GM18505 (cell line): Measurements from ENCODE around the gene TRIM9.
"Not testable (repeated sequence)": the region's sequence is repeated elsewhere in the genome, so short reads cannot be mapped to it uniquely, and the experiment has no call there.

ENCODE experiments used
- ATAC-seq: cut with Tn5 transposase; IDR thresholded peaks from one replicate; pipeline ENCODE4 v1.9.1; 2021; ENCODE audit not compliant: unreplicated experiment
- POLR2A ChIP-seq: IDR thresholded peaks from 4 replicates; pipeline ENCODE4 v1.6.1; 2011; ENCODE audit warnings: borderline replicate concordance; ENCODE audit not compliant: insufficient read depth, insufficient read length; ENCODE audit errors: extremely low read depth

Gene TRIM9

DNA sequence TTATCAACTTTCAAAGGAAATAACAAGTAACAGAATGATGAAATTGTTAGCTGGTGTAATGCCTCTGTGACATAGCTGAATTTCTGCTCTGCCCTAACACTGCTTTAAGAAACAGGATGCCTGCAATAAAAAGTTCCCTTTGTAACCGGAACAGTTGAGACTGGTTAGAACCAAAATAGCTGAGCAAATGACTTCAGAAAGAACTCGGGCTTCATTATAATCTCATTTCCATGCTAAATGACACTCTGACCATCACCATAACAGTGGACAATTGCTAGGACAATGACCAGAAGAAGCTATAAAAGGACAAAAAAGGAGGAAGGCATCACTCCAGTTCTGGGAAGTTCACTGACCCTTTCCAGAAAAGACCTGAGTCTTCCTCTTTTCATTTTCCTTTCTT is 127.1 kb downstream of the TRIM9 start:
- no peak for ATAC-seq
- TF ChIP-seq POLR2A = no peak

DNA sequence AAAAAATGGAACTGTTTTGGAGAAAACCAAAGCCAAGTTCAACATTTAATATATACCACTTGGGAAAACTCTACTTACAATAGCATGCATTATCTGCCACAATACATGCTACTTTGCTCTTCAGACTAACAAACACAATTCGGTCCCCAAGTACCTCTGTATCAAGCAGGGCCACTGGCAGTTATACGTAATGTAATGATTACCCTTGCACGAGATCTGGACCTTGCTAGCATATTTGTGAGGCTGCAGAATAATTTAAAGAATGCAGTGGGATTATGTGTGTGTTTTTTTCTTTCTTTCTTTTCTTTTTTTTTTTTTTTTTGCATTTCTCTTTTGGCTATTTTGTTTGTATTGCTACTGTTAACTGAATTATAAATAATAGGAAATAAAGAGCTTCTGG is 127.8 kb downstream of the TRIM9 start:
- no peak for ATAC-seq
- no peak for TF ChIP-seq POLR2A

DNA sequence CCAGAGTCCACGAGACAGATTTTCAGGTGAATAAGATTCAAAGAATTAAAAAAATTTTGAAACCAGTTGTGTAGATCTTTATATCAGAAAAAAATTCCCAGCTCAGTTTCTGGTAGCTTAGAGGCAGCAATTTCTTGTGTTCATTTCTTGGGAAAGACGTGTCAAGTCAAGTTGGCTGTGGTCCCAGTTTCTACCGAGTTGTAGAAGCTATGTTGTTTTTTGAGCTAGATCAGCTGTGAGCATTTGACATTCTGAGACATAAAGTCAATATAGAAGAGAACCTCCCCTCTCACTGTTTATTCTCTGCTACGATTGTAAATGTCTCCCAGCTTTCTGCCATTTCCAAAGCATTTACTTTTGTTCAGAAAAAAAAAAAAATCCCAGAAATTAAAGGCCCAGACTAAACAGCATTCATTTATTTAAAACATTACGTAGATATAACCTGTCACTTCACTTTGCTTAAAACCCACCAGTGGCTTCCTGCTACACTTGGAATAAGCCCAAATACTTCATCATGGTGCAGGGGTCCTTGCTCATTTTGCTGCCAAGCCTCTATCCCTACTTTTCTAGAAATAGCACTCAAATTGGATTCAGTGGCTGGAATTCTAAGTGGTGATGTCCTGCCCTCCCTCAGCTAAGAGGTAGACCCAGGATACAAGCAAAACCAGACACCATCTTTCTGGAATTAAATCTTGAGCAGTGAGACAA is 130.1 kb downstream of the TRIM9 start:
- no peak for ATAC-seq
- no peak for TF ChIP-seq POLR2A

DNA sequence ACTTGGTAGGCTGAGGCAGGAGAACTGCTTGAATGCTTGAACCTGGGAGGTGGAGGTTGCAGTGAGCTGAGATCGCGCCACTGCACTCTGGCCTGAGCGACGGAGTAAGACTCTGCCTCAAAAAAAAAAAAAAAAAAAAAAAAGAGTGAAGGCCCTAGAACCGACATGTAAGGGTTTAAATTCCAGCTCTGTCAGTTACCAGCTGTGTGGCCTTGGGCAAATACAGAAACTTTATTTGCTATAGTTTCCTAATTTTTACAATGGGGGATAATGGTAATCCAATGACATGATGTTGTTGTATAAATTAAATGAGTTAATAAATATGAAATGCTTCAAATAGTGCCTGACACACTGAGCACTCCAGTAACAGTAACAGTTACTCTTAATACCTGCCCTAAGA is 131.0 kb downstream of the TRIM9 start:
- no peak for ATAC-seq
- no peak for TF ChIP-seq POLR2A

DNA sequence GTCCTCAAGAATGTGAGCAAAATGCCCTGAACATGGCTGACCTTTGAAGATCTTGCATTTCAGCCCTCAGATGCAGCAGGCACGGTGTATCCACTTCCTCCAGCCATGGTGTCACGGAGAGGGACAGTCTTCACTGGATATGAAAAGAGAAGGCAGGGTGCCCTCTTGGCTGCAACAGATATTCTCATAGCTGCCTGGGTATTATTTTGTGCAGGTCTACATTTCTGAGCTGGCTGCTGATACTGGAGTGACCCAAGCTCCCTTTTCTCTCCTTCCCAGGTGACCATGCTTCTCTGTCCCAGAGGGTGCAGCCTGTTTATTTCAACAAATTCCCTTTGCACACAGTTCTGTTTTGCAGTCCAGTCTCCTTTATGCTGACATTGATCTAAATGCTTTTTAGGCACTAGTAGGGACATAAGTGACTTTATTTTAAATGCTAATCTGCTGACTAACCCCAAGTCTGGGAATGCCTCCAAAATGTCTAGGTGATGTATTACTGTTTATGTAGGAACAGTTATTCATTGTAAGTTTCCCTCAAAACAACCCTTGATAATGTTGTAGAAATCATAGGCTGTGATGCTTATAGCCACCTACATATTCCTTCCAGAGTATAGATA is 133.2 kb downstream of the TRIM9 start:
- ATAC-seq = no peak
- no peak for TF ChIP-seq POLR2A

DNA sequence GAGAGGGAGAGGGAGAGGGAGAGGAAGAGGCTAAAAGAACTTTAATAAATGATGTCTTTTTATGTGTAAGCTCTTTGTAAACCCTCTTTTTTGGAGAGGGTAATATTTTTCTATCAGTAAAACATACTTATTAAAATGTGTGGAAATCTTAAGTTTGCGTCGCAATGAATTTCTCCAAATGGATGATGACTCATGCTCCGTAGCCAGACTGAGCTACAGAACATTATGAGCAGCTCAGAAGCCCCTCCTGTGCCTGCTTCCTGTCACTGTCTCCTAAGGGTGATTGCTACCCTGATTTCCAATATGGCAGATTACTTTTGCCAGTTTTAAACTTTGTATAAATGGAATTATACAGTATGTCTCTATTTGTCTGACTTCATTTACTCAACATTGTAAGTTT is 137.6 kb downstream of the TRIM9 start:
- no peak for ATAC-seq
- no peak for TF ChIP-seq POLR2A

DNA sequence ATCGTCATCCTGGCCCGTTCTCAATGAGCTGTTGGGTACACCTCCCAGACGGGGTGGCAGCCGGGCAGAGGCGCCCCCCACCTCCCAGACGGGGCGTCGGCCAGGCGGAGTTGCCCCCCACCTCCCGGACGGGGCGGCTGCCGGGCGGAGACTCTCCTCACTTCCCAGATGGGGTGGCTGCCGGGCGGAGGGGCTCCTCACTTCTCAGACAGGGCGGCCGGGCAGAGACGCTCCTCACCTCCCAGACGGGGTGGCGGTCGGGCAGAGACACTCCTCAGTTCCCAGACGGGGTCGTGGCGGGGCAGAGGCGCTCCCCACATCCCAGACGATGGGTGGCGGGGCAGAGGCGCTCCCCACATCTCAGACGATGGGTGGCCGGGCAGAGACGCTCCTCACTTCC is 138.5 kb downstream of the TRIM9 start:
- ATAC-seq = not testable (repeated sequence)

DNA sequence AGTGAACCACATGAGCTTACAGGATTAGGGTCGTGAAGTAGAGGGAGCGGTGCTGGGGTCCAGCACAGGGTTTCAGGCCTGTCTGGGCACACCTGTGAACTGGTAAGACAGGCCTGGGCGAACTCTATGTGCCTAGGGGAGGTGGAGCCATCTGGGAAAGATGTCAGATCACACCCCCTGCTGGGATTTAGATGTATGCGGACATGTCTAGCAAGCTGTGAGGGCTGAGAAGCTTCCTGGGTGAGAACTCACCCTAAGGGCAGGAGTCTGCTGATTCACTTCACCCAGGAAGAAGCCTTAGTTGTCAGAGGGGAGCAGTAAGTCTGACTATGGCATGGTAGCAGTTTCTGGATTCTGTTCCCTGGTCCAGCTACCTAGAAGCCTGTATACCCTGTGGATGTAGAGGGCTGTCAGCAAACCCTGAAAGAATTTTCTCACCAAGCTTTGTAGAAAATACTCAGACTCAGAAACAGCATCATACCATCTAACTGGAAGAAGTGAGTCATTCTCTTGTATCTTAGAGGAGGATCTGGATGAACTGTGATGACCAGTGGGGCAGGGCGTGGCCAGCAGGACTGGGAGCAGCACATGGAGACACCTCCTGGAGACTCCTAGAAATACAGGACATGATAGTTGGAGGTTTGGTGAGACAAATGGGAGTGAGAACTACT is 139.4 kb downstream of the TRIM9 start:
- no peak for TF ChIP-seq POLR2A
- ATAC-seq = no peak

DNA sequence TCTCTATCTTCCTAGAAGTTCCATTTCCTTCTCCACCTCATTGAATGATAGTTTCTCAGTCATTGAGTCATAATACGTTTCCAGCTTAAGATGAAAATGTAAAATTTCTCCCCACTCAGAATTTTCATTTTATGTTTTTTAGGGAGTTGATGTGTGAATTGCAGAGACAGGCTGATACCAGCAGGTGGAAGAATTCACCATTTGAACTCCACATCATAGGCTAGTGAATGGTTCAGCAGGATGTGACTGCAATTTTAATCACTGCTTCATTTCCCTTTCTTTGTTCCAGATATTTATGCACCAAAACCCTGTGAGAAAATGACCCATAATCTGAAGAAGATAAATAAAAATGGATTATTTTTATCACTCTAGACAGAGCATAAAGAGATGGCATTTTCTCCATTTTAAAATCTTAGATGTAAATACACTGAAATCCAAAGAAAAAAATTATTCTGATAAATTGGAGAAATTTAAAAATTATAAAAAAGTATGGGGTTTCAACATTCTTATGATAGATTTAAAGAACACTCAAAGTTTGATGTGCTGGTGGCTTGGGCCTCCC is 140.0 kb downstream of the TRIM9 start:
- ATAC-seq = no peak

DNA sequence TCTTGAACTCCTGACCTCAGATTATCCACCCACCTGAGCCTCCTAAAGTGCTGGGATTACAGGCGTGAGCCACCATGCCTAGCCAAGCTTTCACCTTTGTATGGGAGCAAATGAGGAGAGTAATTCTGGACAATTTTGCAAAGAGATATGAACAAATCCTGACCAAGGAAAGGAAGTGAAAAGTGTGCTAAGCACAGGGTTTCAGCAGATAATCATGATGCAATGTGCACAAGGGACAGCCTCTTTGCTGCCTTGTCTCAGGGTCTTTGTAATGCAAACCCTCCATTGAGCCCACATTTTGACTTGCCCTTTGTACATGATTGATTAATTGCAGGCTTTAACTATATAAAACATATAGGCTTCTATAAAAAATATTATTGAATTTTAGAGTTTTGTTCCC is 141.4 kb downstream of the TRIM9 start:
- no peak for TF ChIP-seq POLR2A
- ATAC-seq = no peak

More for the DNA sequence above, 140.0 kb downstream of the TRIM9 start:
- no peak for TF ChIP-seq POLR2A

DNA sequence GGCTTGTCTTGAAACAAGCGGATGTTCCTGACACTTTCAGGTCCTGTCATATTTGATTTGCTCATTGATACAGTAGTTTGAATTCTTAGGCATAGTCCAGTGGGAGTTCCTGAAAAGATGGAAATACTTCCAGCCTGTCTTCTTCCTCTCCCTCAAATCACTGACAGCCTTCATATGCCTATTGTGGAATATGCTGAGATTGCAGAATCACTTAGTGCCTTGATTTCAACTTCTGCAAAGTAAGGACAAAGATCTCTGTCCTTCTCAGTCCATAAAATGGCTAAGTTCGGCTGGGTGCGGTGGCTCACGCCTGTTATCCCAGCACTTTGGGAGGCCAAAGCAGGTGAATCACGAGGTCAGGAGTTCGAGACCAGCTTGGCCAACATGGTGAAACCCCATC is 143.9 kb downstream of the TRIM9 start:
- no peak for TF ChIP-seq POLR2A

DNA sequence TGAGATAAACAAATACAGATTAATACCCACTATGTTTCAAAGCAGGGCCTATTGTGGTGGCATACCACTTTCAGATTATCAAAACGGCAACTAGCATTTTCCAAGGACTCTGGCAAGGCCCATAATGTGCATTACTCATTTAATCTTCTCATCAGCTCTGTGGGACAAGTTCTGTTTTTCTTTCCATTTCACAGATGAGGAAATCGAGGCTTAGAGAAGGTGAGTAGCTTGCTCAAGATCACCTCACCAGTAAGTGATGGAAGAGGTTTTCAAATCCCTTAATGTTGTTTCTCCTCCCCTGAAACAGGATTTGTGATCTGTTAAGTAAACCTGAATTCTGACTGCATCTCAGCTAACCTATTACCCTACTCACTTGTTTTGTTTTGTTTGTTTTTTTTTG is 146.7 kb downstream of the TRIM9 start:
- no peak for TF ChIP-seq POLR2A
- ATAC-seq = no peak

More for the DNA sequence above, 143.9 kb downstream of the TRIM9 start:
- no peak for ATAC-seq

DNA sequence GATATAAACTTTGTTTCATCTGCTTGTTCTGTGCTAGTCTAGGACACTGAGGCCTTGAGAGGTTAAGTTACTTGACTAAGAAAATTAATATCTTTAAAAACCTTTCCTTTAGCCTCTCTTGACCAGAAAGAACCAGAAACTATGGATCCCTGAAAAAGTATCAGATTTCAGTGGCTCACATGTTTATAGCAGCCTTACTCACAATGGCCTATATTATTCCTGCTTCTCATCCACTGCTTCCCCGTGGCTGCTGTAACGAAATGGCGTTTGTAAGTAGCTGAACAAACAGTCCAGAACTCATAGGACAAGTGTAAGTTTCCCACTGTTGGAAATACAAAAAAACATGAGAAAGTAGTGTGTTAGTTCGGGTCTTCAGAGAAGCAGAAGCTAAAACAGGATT is 147.5 kb downstream of the TRIM9 start:
- no peak for TF ChIP-seq POLR2A
- no peak for ATAC-seq
